Forelimb muscle (tissue), 1 donor: Measurements from ENCODE around the gene KDM2A. TPM values are rescaled to one million over a fixed set of nuclear protein-coding genes. Genes with fewer than 3 reads are reported as not detected.
"Not testable (repeated sequence)": the region's sequence is repeated elsewhere in the genome, so short reads cannot be mapped to it uniquely, and the experiment has no call there.

Source experiments
- DNase-seq: peaks from one replicate; pipeline ENCODE4 v3.0.0-alpha.2; 2013; ENCODE audit warnings: low read depth
- polyA plus RNA-seq: library from polyadenylated mRNA; unstranded; fragments of 120-200 nt; gene quantifications from one replicate; pipeline ENCODE4 v1.2.1, GENCODE V29; 2013; ENCODE audit not compliant: insufficient read length

Gene KDM2A
- polyA plus RNA-seq, 1 donor, result 51.6 TPM

- no peak for DNase-seq
These were observed 48.7 kb downstream of the KDM2A start for GRCh38 chr11:67167719-67168118.

- DNase-seq, result not testable (repeated sequence)
These were observed 49.8 kb downstream of the KDM2A start for GRCh38 chr11:67168911-67169310.

GRCh38 chr11:67174311-67174710 is 55.2 kb downstream of the KDM2A start:
- no peak for DNase-seq

- no peak for DNase-seq
These were observed 58.6 kb downstream of the KDM2A start for GRCh38 chr11:67177399-67178281.

- DNase-seq, result no peak
These were observed 59.4 kb downstream of the KDM2A start for GRCh38 chr11:67178421-67178820.

GRCh38 chr11:67178878-67179277 is 59.8 kb downstream of the KDM2A start:
- DNase-seq, result no peak

- no peak for DNase-seq
These were observed 60.9 kb downstream of the KDM2A start for GRCh38 chr11:67179892-67180490.

GRCh38 chr11:67194096-67194495 is 75.0 kb downstream of the KDM2A start:
- DNase-seq, result no peak

GRCh38 chr11:67195971-67196456 is 77.0 kb downstream of the KDM2A start:
- no peak for DNase-seq

GRCh38 chr11:67197606-67198005 is 78.5 kb downstream of the KDM2A start:
- DNase-seq, result no peak

- DNase-seq, result not testable (repeated sequence)
These were observed 79.7 kb downstream of the KDM2A start for GRCh38 chr11:67198781-67199180.

- DNase-seq, result no peak
These were observed 80.7 kb downstream of the KDM2A start for GRCh38 chr11:67199751-67200150.

- DNase-seq, result no peak
These were observed 83.0 kb downstream of the KDM2A start for GRCh38 chr11:67202028-67202427.

GRCh38 chr11:67204822-67205221 is 85.8 kb downstream of the KDM2A start:
- DNase-seq, result no peak

- not testable (repeated sequence) for DNase-seq
These were observed 90.2 kb downstream of the KDM2A start for GRCh38 chr11:67209222-67209621.

GRCh38 chr11:67211656-67212436 is 92.8 kb downstream of the KDM2A start:
- DNase-seq, result no peak

GRCh38 chr11:67213178-67213621 is 94.1 kb downstream of the KDM2A start:
- DNase-seq, result no peak

- DNase-seq, result no peak
These were observed 108.7 kb downstream of the KDM2A start for GRCh38 chr11:67227726-67228125.

GRCh38 chr11:67230406-67230805 is 111.3 kb downstream of the KDM2A start:
- no peak for DNase-seq

GRCh38 chr11:67230886-67231285 is 111.8 kb downstream of the KDM2A start:
- DNase-seq, result no peak

GRCh38 chr11:67233584-67234190 is 114.6 kb downstream of the KDM2A start:
- DNase-seq, result no peak

GRCh38 chr11:67234571-67234970 is 115.5 kb downstream of the KDM2A start:
- DNase-seq, result not testable (repeated sequence)
